ENCODE data around the gene GFI1. TPM values are rescaled to one million over a fixed set of nuclear protein-coding genes. Genes with fewer than 3 reads are reported as not detected.

Gene GFI1
- total RNA-seq, 4 donors from 2014 or later = 4.5 to 15.7 (median 9.2) TPM

- no peaks in the 10 kb centered on the region for H3K4me1 ChIP-seq
- in situ Hi-C loops (cut with MboI; ENCODE audit: low pct_ligation_motif_present in 1 of 4, low pct_unique_long_range_greater_than_20kb in 1 of 4, low sequenced_read_pairs in 3 of 4) = no loop called here
- intact Hi-C loops (cut with DNase I; ENCODE audit: low total_unique reads) = no loop called here
- H3K36me3 ChIP-seq = peaks cover 0 to 6% (median 0%) of the 10 kb centered on the region in 4 donors
- WGBS, 2 donors (ENCODE audit: low coverage in 1 of 2) = 63 to 70% methylated on average over 2 of the region's 2 CpGs
- H3K27me3 ChIP-seq = no peaks in the 10 kb centered on the region
- TF ChIP-seq POLR2A (IDR thresholded peaks at IDR 0.05) (no peak), EP300 (IDR thresholded peaks at IDR 0.05; ENCODE audit: low read depth) (no peak), POLR2AphosphoS5 (IDR thresholded peaks at IDR 0.05) (no peak), CTCF (IDR thresholded peaks at IDR 0.05) (no peak)
- no peak for DNase-seq
- no peaks in the 10 kb centered on the region for H3K9me3 ChIP-seq
- H3K4me3 ChIP-seq = no peak overlapping the region
- no peak overlapping the region for H3K27ac ChIP-seq
These were observed 32.3 kb upstream of the GFI1 start for GRCh38 chr1:92519043-92519442.

- Histone ChIP-seq H3K27me3 (no peaks in the 10 kb centered on the region), H3K4me3 (no peak overlapping the region), H3K9me3 (no peaks in the 10 kb centered on the region), H3K4me1 (no peaks in the 10 kb centered on the region), H3K36me3 (peaks cover 0 to 12% (median 0%) of the 10 kb centered on the region in 4 donors), H3K27ac (no peak overlapping the region)
- TF ChIP-seq POLR2A (IDR thresholded peaks at IDR 0.05) = no peak
- TF ChIP-seq POLR2AphosphoS5 (IDR thresholded peaks at IDR 0.05) = no peak
- TF ChIP-seq EP300 (IDR thresholded peaks at IDR 0.05; ENCODE audit: low read depth) = no peak
- no peak for TF ChIP-seq CTCF (IDR thresholded peaks at IDR 0.05)
- in situ Hi-C loops (cut with MboI; ENCODE audit: low pct_ligation_motif_present in 1 of 4, low pct_unique_long_range_greater_than_20kb in 1 of 4, low sequenced_read_pairs in 3 of 4) (no loop called here), intact Hi-C loops (cut with DNase I; ENCODE audit: low total_unique reads) (no loop called here)
- DNase-seq = no peak
- WGBS, 2 donors (ENCODE audit: low coverage in 1 of 2) = 89 to 91% methylated on average over 1 of the region's 1 CpG
These were observed 29.8 kb upstream of the GFI1 start for GRCh38 chr1:92516574-92516973.

- 92 to 93% methylated on average over 3 of the region's 3 CpGs for WGBS, 2 donors (ENCODE audit: low coverage in 1 of 2)
- intact Hi-C loops (cut with DNase I; ENCODE audit: low total_unique reads) (no loop called here), in situ Hi-C loops (cut with MboI; ENCODE audit: low pct_ligation_motif_present in 1 of 4, low pct_unique_long_range_greater_than_20kb in 1 of 4, low sequenced_read_pairs in 3 of 4) (no loop called here)
- H3K4me1 ChIP-seq = no peaks in the 10 kb centered on the region
- no peak for TF ChIP-seq EP300 (IDR thresholded peaks at IDR 0.05; ENCODE audit: low read depth)
- no peak for TF ChIP-seq POLR2A (IDR thresholded peaks at IDR 0.05)
- TF ChIP-seq POLR2AphosphoS5 (IDR thresholded peaks at IDR 0.05) = no peak
- TF ChIP-seq CTCF (IDR thresholded peaks at IDR 0.05) = no peak
- no peaks in the 10 kb centered on the region for H3K27me3 ChIP-seq
- no peaks in the 10 kb centered on the region for H3K9me3 ChIP-seq
- H3K36me3 ChIP-seq = peaks cover 0 to 12% (median 0%) of the 10 kb centered on the region in 4 donors
- no peak for DNase-seq
- no peak overlapping the region for H3K27ac ChIP-seq
- H3K4me3 ChIP-seq = no peak overlapping the region
These were observed 29.1 kb upstream of the GFI1 start for GRCh38 chr1:92515796-92516201.

GRCh38 chr1:92511541-92511940 lies 24.8 kb upstream of the GFI1 start:
- Histone ChIP-seq H3K9me3 (no peaks in the 10 kb centered on the region), H3K27me3 (no peaks in the 10 kb centered on the region), H3K27ac (no peak overlapping the region), H3K4me3 (no peak overlapping the region), H3K36me3 (peaks cover 0 to 6% (median 0%) of the 10 kb centered on the region in 4 donors), H3K4me1 (no peaks in the 10 kb centered on the region)
- DNase-seq = no peak
- 83 to 94% methylated on average over 4 of the region's 4 CpGs for WGBS, 2 donors (ENCODE audit: low coverage in 1 of 2)
- intact Hi-C loops (cut with DNase I; ENCODE audit: low total_unique reads) (no loop called here), in situ Hi-C loops (cut with MboI; ENCODE audit: low pct_ligation_motif_present in 1 of 4, low pct_unique_long_range_greater_than_20kb in 1 of 4, low sequenced_read_pairs in 3 of 4) (no loop called here)
- TF ChIP-seq EP300 (IDR thresholded peaks at IDR 0.05; ENCODE audit: low read depth) (no peak), CTCF (IDR thresholded peaks at IDR 0.05) (no peak), POLR2AphosphoS5 (IDR thresholded peaks at IDR 0.05) (no peak), POLR2A (IDR thresholded peaks at IDR 0.05) (no peak)
